ENCODE measurements around the gene MND1.

GRCh38 chr4:153421941-153422340 lies 77.5 kb downstream of the MND1 start:
- TF ChIP-seq POLR2A (IDR thresholded peaks at IDR 0.05) = no peak
- TF ChIP-seq, protein P1, sequence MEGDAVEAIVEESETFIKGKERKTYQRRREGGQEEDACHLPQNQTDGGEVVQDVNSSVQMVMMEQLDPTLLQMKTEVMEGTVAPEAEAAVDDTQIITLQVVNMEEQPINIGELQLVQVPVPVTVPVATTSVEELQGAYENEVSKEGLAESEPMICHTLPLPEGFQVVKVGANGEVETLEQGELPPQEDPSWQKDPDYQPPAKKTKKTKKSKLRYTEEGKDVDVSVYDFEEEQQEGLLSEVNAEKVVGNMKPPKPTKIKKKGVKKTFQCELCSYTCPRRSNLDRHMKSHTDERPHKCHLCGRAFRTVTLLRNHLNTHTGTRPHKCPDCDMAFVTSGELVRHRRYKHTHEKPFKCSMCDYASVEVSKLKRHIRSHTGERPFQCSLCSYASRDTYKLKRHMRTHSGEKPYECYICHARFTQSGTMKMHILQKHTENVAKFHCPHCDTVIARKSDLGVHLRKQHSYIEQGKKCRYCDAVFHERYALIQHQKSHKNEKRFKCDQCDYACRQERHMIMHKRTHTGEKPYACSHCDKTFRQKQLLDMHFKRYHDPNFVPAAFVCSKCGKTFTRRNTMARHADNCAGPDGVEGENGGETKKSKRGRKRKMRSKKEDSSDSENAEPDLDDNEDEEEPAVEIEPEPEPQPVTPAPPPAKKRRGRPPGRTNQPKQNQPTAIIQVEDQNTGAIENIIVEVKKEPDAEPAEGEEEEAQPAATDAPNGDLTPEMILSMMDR (IDR thresholded peaks at IDR 0.05) = no peak

All from esophagus squamous epithelium (tissue), 4 donors.